PC-9 (cell line): Measurements from ENCODE around the gene AOPEP. TPM values are rescaled to one million over a fixed set of nuclear protein-coding genes. Genes with fewer than 3 reads are reported as not detected.

ENCODE experiments used
- BruUV-seq: library from RNA; stranded (reverse); fragments of 400-500 nt; replicated peaks from 2 replicates; lab custom pipeline; 2021; lab: Mats Ljungman, UMichigan
- CTCF ChIA-PET: fragments of 300-600 bp; sonication (Branson Sonifier 250); formaldehyde crosslinking; loops from one replicate; lab custom pipeline; 2022; ENCODE audit warnings: antibody characterized with exemption; lab: Charles Lee
- POLR2A ChIA-PET: fragments of 300-600 bp; sonication (Branson Sonifier 250); formaldehyde crosslinking; loops from one replicate; lab custom pipeline; 2022; ENCODE audit warnings: antibody characterized with exemption; ENCODE audit not compliant: unreplicated experiment; lab: Charles Lee
- DNase-seq, 2 experiments: peaks; one replicate each; pipeline versions ENCODE4 v3.0.0 to v3.0.0-alpha.2; 2015 to 2022; ENCODE audit warnings: mixed read lengths in 1 of 2
- H2AFZ ChIP-seq: fragments of 200-600 bp; sonication (generic); 2 replicates; pipeline ENCODE4 v1.8.1; 2017; ENCODE audit warnings: antibody characterized with exemption
- H3F3A ChIP-seq: fragments of 200-600 bp; sonication (generic); 2 replicates; pipeline ENCODE4 v1.8.1; 2017; ENCODE audit warnings: antibody characterized with exemption, mild to moderate bottlenecking, low read depth; ENCODE audit not compliant: insufficient read depth
- H3K27ac ChIP-seq: fragments of 200-600 bp; sonication (generic); 2 replicates; pipeline ENCODE4 v1.6.1; 2016; ENCODE audit warnings: mixed run types
- H3K27me3 ChIP-seq: fragments of 200-600 bp; sonication (generic); 2 replicates; pipeline ENCODE4 v1.6.1; 2016; ENCODE audit warnings: low read depth, mixed run types; ENCODE audit not compliant: insufficient read depth
- H3K36me3 ChIP-seq: fragments of 200-600 bp; sonication (generic); 2 replicates; pipeline ENCODE4 v1.6.1; 2016; ENCODE audit warnings: low read depth, mixed run types
- H3K4me1 ChIP-seq: fragments of 200-600 bp; sonication (generic); replicated peaks from 2 replicates; pipeline ENCODE4 v1.6.1; 2016; ENCODE audit warnings: mixed run types; ENCODE audit not compliant: insufficient read depth
- H3K4me2 ChIP-seq: fragments of 200-600 bp; sonication (generic); 2 replicates; pipeline ENCODE4 v1.6.1; 2017; ENCODE audit warnings: mixed run types
- H3K4me3 ChIP-seq: fragments of 200-600 bp; sonication (generic); 2 replicates; pipeline ENCODE4 v1.6.1; 2016; ENCODE audit warnings: mixed run types
- H3K79me2 ChIP-seq: fragments of 200-600 bp; sonication (generic); 2 replicates; pipeline ENCODE4 v1.6.1; 2017; ENCODE audit warnings: low read depth, mixed run types
- H3K9me2 ChIP-seq: fragments of 200-600 bp; sonication (generic); 2 replicates; pipeline ENCODE4 v1.8.1; 2017; ENCODE audit warnings: mild to moderate bottlenecking; ENCODE audit not compliant: insufficient read depth
- H3K9me3 ChIP-seq: fragments of 200-600 bp; sonication (generic); 2 replicates; pipeline ENCODE4 v1.8.1; 2016; ENCODE audit warnings: low read depth; ENCODE audit not compliant: insufficient read depth
- H4K20me1 ChIP-seq: fragments of 200-600 bp; sonication (generic); 2 replicates; pipeline ENCODE4 v1.8.1; 2017; ENCODE audit not compliant: insufficient read depth
- EZH2 ChIP-seq: fragments of 200-600 bp; sonication (generic); IDR thresholded peaks from 2 replicates; pipeline ENCODE4 v1.8.0; 2017; ENCODE audit warnings: antibody characterized with exemption, low read depth
- intact Hi-C: fragments of 100-400 bp; cut with micrococcal nuclease; formaldehyde crosslinking; loops from one replicate; pipeline ENCODE4 v1.10.0; 2022; ENCODE audit not compliant: unreplicated experiment
- total RNA-seq: library from RNA; stranded (reverse); gene quantifications from 2 replicates; pipeline ENCODE4 v1.2.3, GENCODE V29; 2021
- TF ChIP-seq, protein P1 (sequence below): fragments of 200-600 bp; sonication (generic); conservative IDR thresholded peaks from 2 replicates; pipeline ENCODE4 v1.6.1; 2017; ENCODE audit warnings: mixed run types, antibody characterized with exemption, mild to moderate bottlenecking, moderate library complexity

Gene AOPEP
- total RNA-seq, 1 experiment from 2014 or later, result 90.0 TPM

- Histone ChIP-seq H2AFZ (no peak overlapping the region), H3K4me3 (no peak overlapping the region), H3K9me2 (no peaks in the 10 kb centered on the region), H3K79me2 (no peaks in the 10 kb centered on the region), H3K27ac (no peak overlapping the region), H3K4me1 (peaks cover 15% of the 10 kb centered on the region; the same call in 1 of the 2 replicates), H4K20me1 (no peaks in the 10 kb centered on the region), H3K9me3 (peaks cover 4% of the 10 kb centered on the region; the same call in 1 of the 2 replicates), H3K36me3 (no peaks in the 10 kb centered on the region), H3K4me2 (no peak overlapping the region), H3K27me3 (no peaks in the 10 kb centered on the region), H3F3A (peaks cover 19% of the 10 kb centered on the region; the same call in 1 of the 2 replicates)
- ChIA-PET POLR2A (interaction anchor here (0.6 to 0.8 kb wide), 3 partner anchors 19 to 44 kb away, joined by 3 to 8 read pairs (median 4); no protein-coding TSS in a partner anchor), CTCF (no interaction called here)
- intact Hi-C loops, result no loop called here
- BruUV-seq, result no TSS peak
- TF ChIP-seq, protein P1, sequence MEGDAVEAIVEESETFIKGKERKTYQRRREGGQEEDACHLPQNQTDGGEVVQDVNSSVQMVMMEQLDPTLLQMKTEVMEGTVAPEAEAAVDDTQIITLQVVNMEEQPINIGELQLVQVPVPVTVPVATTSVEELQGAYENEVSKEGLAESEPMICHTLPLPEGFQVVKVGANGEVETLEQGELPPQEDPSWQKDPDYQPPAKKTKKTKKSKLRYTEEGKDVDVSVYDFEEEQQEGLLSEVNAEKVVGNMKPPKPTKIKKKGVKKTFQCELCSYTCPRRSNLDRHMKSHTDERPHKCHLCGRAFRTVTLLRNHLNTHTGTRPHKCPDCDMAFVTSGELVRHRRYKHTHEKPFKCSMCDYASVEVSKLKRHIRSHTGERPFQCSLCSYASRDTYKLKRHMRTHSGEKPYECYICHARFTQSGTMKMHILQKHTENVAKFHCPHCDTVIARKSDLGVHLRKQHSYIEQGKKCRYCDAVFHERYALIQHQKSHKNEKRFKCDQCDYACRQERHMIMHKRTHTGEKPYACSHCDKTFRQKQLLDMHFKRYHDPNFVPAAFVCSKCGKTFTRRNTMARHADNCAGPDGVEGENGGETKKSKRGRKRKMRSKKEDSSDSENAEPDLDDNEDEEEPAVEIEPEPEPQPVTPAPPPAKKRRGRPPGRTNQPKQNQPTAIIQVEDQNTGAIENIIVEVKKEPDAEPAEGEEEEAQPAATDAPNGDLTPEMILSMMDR, result no peak
- TF ChIP-seq EZH2, result no peak
- DNase-seq, result no peak
These were observed 152.7 kb downstream of the AOPEP start for GRCh38 chr9:94879230-94879629.

DNA sequence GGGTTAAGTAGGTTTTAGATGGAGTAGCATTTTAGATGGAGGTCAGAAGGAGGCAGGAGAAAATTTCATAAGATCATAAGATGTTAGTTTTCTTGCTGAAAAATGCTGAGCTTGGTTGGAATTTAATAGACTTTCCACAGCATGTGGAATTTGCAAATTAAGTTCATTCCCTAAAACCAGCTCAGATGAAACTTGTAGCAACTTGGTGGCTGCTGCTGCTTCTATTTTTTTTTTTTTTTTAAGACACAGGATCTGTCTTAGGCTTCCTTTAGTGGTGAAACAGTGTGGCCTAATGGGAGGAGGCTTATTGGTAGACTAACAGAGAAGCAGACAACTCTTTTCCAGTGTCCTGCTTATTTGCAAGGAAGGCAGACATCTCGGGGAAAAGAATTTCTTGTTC, 154.5 kb downstream of the AOPEP start:
- H3K4me2 ChIP-seq, result no peak overlapping the region
- intact Hi-C loops, result no loop called here
- H3K4me3 ChIP-seq, result no peak overlapping the region
- no peaks in the 10 kb centered on the region for H3K79me2 ChIP-seq
- ChIA-PET POLR2A (no interaction called here), CTCF (interaction anchor here (0.7 kb wide), 1 partner anchor 1880 kb away, joined by 3 read pairs; no protein-coding TSS in a partner anchor)
- no peaks in the 10 kb centered on the region for H3K9me2 ChIP-seq
- no peaks in the 10 kb centered on the region for H3K36me3 ChIP-seq
- no peak overlapping the region for H2AFZ ChIP-seq
- DNase-seq, result no peak
- H3K27me3 ChIP-seq, result no peaks in the 10 kb centered on the region
- BruUV-seq, result no TSS peak
- H3K9me3 ChIP-seq, result peaks cover 4% of the 10 kb centered on the region; the same call in 1 of the 2 replicates
- no peak overlapping the region for H3K27ac ChIP-seq
- TF ChIP-seq, protein P1, result no peak
- no peak for TF ChIP-seq EZH2
- H4K20me1 ChIP-seq, result no peaks in the 10 kb centered on the region
- peaks cover 19% of the 10 kb centered on the region; the same call in 1 of the 2 replicates for H3F3A ChIP-seq
- peaks cover 7% of the 10 kb centered on the region; the same call in 1 of the 2 replicates for H3K4me1 ChIP-seq

DNA sequence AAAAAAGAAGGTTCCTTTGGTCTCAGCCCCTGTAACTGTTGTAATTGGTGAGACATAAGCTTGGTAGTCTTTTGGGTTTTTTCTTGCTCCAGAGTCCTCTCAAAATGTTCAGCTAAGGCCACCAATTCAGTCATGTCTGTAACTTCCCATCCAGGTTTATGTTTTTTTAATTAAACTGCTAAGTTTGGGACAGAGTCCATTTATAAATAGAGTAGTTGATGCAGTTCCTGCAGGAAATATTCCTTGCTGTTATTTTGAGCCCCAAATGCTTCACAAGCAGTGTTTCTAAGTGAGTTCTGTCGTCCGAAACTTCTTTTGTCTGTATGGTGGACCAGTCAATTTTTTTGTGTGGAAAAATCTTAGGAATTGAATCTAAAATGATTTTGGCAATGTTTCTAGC, 155.0 kb downstream of the AOPEP start:
- Histone ChIP-seq H3K27ac (no peak overlapping the region), H3K9me2 (no peaks in the 10 kb centered on the region), H3K4me3 (no peak overlapping the region), H4K20me1 (no peaks in the 10 kb centered on the region), H3K27me3 (no peaks in the 10 kb centered on the region), H3K79me2 (no peaks in the 10 kb centered on the region), H3K36me3 (no peaks in the 10 kb centered on the region), H3K4me1 (peaks cover 7% of the 10 kb centered on the region; the same call in 1 of the 2 replicates), H3F3A (peaks cover 19% of the 10 kb centered on the region; the same call in 1 of the 2 replicates), H2AFZ (no peak overlapping the region), H3K9me3 (peaks cover 4% of the 10 kb centered on the region; the same call in 1 of the 2 replicates), H3K4me2 (no peak overlapping the region)
- no TSS peak for BruUV-seq
- intact Hi-C loops, result no loop called here
- TF ChIP-seq, protein P1, result no peak
- no peak for TF ChIP-seq EZH2
- DNase-seq, result no peak
- POLR2A ChIA-PET, result interaction anchor here (0.6 kb wide), 1 partner anchor 474 kb away, joined by 8 read pairs; no protein-coding TSS in a partner anchor
- CTCF ChIA-PET, result interaction anchor here (0.7 kb wide), 1 partner anchor 1880 kb away, joined by 3 read pairs; no protein-coding TSS in a partner anchor
